HEK293 (cell line): ENCODE data around the gene ALDOA.
A peak's percentile ranks its signal among the peaks of the same experiment; 100 is the strongest.

ENCODE experiments used
- KLF7 ChIP-seq: fragments of 450-650 bp; formaldehyde crosslinking; IDR thresholded peaks from 2 replicates; pipeline ENCODE4 v1.5.1; 2016; ENCODE audit warnings: missing biosample characterization, missing genetic modification characterization, borderline replicate concordance
- KLF8 ChIP-seq: fragments of 450-650 bp; formaldehyde crosslinking; IDR thresholded peaks from 2 replicates; pipeline ENCODE4 v1.5.1; 2016; ENCODE audit warnings: missing biosample characterization, missing genetic modification characterization
- OVOL3 ChIP-seq: fragments of 450-650 bp; formaldehyde crosslinking; IDR thresholded peaks from 2 replicates; pipeline ENCODE4 v1.5.1; 2016; ENCODE audit warnings: missing biosample characterization, missing genetic modification characterization
- PRDM4 ChIP-seq: fragments of 450-650 bp; formaldehyde crosslinking; IDR thresholded peaks from 2 replicates; pipeline ENCODE4 v1.5.1; 2017; ENCODE audit warnings: missing biosample characterization, missing genetic modification characterization
- TCF7L2 ChIP-seq: IDR thresholded peaks from 2 replicates; pipeline ENCODE4 v1.6.1; 2011; ENCODE audit warnings: low read depth, mild to moderate bottlenecking, inconsistent platforms, low read length, moderate library complexity, borderline replicate concordance
- ZBTB48 ChIP-seq: fragments of 450-650 bp; formaldehyde crosslinking; IDR thresholded peaks from 2 replicates; pipeline ENCODE4 v1.5.1; 2016; ENCODE audit warnings: missing biosample characterization, missing genetic modification characterization
- ZFP3 ChIP-seq: fragments of 450-650 bp; formaldehyde crosslinking; IDR thresholded peaks from 2 replicates; pipeline ENCODE4 v1.5.1; 2016; ENCODE audit warnings: low read depth, missing biosample characterization, missing genetic modification characterization
- ZIC2 ChIP-seq: fragments of 450-650 bp; formaldehyde crosslinking; IDR thresholded peaks from 2 replicates; pipeline ENCODE4 v1.5.1; 2016; ENCODE audit warnings: missing biosample characterization, missing genetic modification characterization
- ZNF133 ChIP-seq: fragments of 450-650 bp; formaldehyde crosslinking; IDR thresholded peaks from 2 replicates; pipeline ENCODE4 v1.5.1; 2016; ENCODE audit warnings: missing biosample characterization, missing genetic modification characterization
- ZNF174 ChIP-seq: fragments of 450-650 bp; formaldehyde crosslinking; IDR thresholded peaks from 2 replicates; pipeline ENCODE4 v1.5.0; 2017; ENCODE audit warnings: missing biosample characterization, mild to moderate bottlenecking, missing genetic modification characterization
- ZNF18 ChIP-seq: fragments of 450-650 bp; formaldehyde crosslinking; IDR thresholded peaks from 2 replicates; pipeline ENCODE4 v1.5.1; 2016; ENCODE audit warnings: missing biosample characterization, missing genetic modification characterization
- ZNF202 ChIP-seq: fragments of 450-650 bp; formaldehyde crosslinking; IDR thresholded peaks from 2 replicates; pipeline ENCODE4 v1.5.1; 2016; ENCODE audit warnings: missing biosample characterization, missing genetic modification characterization, borderline replicate concordance
- ZNF24 ChIP-seq: fragments of 450-650 bp; formaldehyde crosslinking; IDR thresholded peaks from 2 replicates; pipeline ENCODE4 v1.5.1; 2016; ENCODE audit warnings: missing biosample characterization, missing genetic modification characterization
- ZNF302 ChIP-seq: fragments of 450-650 bp; formaldehyde crosslinking; IDR thresholded peaks from 2 replicates; pipeline ENCODE4 v1.5.1; 2016; ENCODE audit warnings: missing biosample characterization, missing genetic modification characterization, low read depth
- ZNF311 ChIP-seq: fragments of 450-650 bp; formaldehyde crosslinking; IDR thresholded peaks from 2 replicates; pipeline ENCODE4 v1.5.1; 2017; ENCODE audit warnings: missing biosample characterization, missing genetic modification characterization, borderline replicate concordance
- ZNF341 ChIP-seq: fragments of 450-650 bp; formaldehyde crosslinking; IDR thresholded peaks from 2 replicates; pipeline ENCODE4; 2016; ENCODE audit warnings: low read depth, missing biosample characterization, missing genetic modification characterization
- ZNF362 ChIP-seq: fragments of 450-650 bp; formaldehyde crosslinking; IDR thresholded peaks from 2 replicates; pipeline ENCODE4 v1.5.1; 2016; ENCODE audit warnings: missing biosample characterization, missing genetic modification characterization
- ZNF398 ChIP-seq: fragments of 450-650 bp; formaldehyde crosslinking; IDR thresholded peaks from 2 replicates; pipeline ENCODE4 v1.5.1; 2017; ENCODE audit warnings: missing biosample characterization, missing genetic modification characterization
- ZNF416 ChIP-seq: fragments of 450-650 bp; formaldehyde crosslinking; IDR thresholded peaks from 2 replicates; pipeline ENCODE4 v1.5.1; 2016; ENCODE audit warnings: missing biosample characterization, missing genetic modification characterization
- ZNF529 ChIP-seq: fragments of 450-650 bp; formaldehyde crosslinking; IDR thresholded peaks from 2 replicates; pipeline ENCODE4 v1.5.1; 2017; ENCODE audit warnings: missing genetic modification characterization, missing biosample characterization; ENCODE audit not compliant: insufficient replicate concordance
- ZNF530 ChIP-seq: fragments of 450-650 bp; formaldehyde crosslinking; IDR thresholded peaks from 2 replicates; pipeline ENCODE4 v1.5.1; 2016; ENCODE audit warnings: low read depth, missing biosample characterization, missing genetic modification characterization
- ZNF555 ChIP-seq: fragments of 450-650 bp; formaldehyde crosslinking; conservative IDR thresholded peaks from 2 replicates; pipeline ENCODE4 v1.5.1; 2017; ENCODE audit warnings: missing biosample characterization, mild to moderate bottlenecking, missing genetic modification characterization, inconsistent platforms
- ZNF621 ChIP-seq: fragments of 450-650 bp; formaldehyde crosslinking; IDR thresholded peaks from 2 replicates; pipeline ENCODE4 v1.5.1; 2017; ENCODE audit warnings: missing biosample characterization, missing genetic modification characterization
- ZNF658 ChIP-seq: fragments of 450-650 bp; formaldehyde crosslinking; IDR thresholded peaks from 2 replicates; pipeline ENCODE4; 2016; ENCODE audit warnings: missing biosample characterization, missing genetic modification characterization
- ZNF670 ChIP-seq: fragments of 450-650 bp; formaldehyde crosslinking; IDR thresholded peaks from 2 replicates; pipeline ENCODE4 v1.5.1; 2016; ENCODE audit warnings: missing biosample characterization, missing genetic modification characterization, low read depth
- ZNF830 ChIP-seq: fragments of 450-650 bp; IDR thresholded peaks from 2 replicates; pipeline ENCODE4 v1.5.0; 2018; ENCODE audit warnings: missing biosample characterization, missing genetic modification characterization, low read depth, mild to moderate bottlenecking, moderate library complexity
- TF ChIP-seq, protein P1 (sequence below): fragments of 450-650 bp; formaldehyde crosslinking; IDR thresholded peaks from 2 replicates; pipeline ENCODE4 v1.5.1; 2016; ENCODE audit warnings: missing biosample characterization, missing genetic modification characterization
- TF ChIP-seq, protein P2 (sequence below): fragments of 450-650 bp; formaldehyde crosslinking; IDR thresholded peaks from 2 replicates; pipeline ENCODE4 v1.5.1; 2016; ENCODE audit warnings: missing biosample characterization, missing genetic modification characterization

Gene ALDOA

DNA sequence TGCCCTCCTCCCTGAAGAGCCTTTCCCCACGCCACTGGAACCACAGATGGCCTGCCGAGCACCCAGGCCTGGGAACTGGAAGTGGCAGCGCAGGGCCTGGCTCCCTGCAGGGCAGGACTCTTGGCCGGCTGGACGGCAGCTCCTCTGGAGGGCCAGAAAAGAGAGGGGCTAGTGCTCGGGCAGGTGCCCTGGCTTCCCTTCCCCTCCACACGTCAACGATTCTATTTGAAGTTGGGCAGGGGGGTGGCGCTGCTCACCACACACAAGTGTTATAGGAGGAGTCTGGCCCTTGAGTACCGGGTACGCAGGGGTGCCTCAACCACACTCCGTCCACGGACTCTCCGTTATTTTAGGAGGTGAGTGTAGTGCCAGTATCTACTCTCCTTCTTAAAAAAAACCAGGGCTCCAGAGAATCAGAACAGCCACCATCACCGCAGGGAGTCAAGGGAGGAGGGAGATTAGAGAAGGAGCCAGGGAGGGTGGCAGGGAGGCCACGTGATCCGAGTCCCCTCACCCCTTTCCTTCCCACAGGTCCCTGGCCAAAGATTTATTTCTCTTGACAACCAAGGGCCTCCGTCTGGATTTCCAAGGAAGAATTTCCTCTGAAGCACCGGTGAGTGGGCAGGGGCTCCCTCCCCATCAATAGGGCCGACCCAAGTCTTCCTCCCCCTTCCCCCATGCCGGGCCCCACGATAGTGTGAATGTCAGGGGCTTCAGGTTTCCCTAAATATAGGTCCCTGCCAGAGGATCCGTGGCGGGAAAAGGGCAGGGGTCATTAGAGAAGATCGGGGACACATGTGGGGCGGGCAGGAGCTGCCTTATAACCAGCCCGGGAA is 1.4 kb upstream of the ALDOA start (continued):
- TF ChIP-seq, protein P1, sequence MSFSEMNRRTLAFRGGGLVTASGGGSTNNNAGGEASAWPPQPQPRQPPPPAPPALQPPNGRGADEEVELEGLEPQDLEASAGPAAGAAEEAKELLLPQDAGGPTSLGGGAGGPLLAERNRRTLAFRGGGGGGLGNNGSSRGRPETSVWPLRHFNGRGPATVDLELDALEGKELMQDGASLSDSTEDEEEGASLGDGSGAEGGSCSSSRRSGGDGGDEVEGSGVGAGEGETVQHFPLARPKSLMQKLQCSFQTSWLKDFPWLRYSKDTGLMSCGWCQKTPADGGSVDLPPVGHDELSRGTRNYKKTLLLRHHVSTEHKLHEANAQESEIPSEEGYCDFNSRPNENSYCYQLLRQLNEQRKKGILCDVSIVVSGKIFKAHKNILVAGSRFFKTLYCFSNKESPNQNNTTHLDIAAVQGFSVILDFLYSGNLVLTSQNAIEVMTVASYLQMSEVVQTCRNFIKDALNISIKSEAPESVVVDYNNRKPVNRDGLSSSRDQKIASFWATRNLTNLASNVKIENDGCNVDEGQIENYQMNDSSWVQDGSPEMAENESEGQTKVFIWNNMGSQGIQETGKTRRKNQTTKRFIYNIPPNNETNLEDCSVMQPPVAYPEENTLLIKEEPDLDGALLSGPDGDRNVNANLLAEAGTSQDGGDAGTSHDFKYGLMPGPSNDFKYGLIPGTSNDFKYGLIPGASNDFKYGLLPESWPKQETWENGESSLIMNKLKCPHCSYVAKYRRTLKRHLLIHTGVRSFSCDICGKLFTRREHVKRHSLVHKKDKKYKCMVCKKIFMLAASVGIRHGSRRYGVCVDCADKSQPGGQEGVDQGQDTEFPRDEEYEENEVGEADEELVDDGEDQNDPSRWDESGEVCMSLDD (tag by site-specific recombination), result no peak
- TF ChIP-seq ZIC2 (tag by site-specific recombination), result peak; percentile 86
- TF ChIP-seq ZNF530, result no peak
- TF ChIP-seq ZNF658 (tag by site-specific recombination), result no peak
- no peak for TF ChIP-seq ZNF311 (tag by site-specific recombination)
- peak; percentile 81 for TF ChIP-seq ZNF398
- TF ChIP-seq ZNF621 (tag by site-specific recombination), result no peak
- no peak for TF ChIP-seq ZNF416 (tag by site-specific recombination)
- TF ChIP-seq ZNF830 (tag by site-specific recombination), result no peak
- no peak for TF ChIP-seq ZNF529 (tag by site-specific recombination)
- no peak for TF ChIP-seq ZFP3 (tag by site-specific recombination)
- no peak for TF ChIP-seq ZNF362
- TF ChIP-seq ZNF24 (tag by site-specific recombination), result peak; percentile 85
- TF ChIP-seq KLF7, result no peak
- TF ChIP-seq ZBTB48 (tag by site-specific recombination), result peak; percentile 93
- no peak for TF ChIP-seq ZNF555 (tag by site-specific recombination)
- TF ChIP-seq TCF7L2, result 0 out of 2 replicates have a peak, but pooled peaks have one; percentile 40
- no peak for TF ChIP-seq KLF8 (tag by site-specific recombination)
- TF ChIP-seq, protein P2, sequence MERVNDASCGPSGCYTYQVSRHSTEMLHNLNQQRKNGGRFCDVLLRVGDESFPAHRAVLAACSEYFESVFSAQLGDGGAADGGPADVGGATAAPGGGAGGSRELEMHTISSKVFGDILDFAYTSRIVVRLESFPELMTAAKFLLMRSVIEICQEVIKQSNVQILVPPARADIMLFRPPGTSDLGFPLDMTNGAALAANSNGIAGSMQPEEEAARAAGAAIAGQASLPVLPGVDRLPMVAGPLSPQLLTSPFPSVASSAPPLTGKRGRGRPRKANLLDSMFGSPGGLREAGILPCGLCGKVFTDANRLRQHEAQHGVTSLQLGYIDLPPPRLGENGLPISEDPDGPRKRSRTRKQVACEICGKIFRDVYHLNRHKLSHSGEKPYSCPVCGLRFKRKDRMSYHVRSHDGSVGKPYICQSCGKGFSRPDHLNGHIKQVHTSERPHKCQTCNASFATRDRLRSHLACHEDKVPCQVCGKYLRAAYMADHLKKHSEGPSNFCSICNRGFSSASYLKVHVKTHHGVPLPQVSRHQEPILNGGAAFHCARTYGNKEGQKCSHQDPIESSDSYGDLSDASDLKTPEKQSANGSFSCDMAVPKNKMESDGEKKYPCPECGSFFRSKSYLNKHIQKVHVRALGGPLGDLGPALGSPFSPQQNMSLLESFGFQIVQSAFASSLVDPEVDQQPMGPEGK (tag by site-specific recombination), result peak; percentile 35
- peak; percentile 40 for TF ChIP-seq ZNF18 (tag by site-specific recombination)
- no peak for TF ChIP-seq ZNF302 (tag by site-specific recombination)
- no peak for TF ChIP-seq ZNF174 (tag by site-specific recombination)
- no peak for TF ChIP-seq ZNF670
- TF ChIP-seq ZNF133 (tag by site-specific recombination), result no peak
- peak; percentile 98 for TF ChIP-seq ZNF341 (tag by site-specific recombination)
- no peak for TF ChIP-seq ZNF202 (tag by site-specific recombination)
- TF ChIP-seq PRDM4, result no peak
- no peak for TF ChIP-seq OVOL3 (tag by site-specific recombination)
